Heart right ventricle (tissue), 16 donors: ENCODE results near the gene PRODH2. TPM values are rescaled to one million over a fixed set of nuclear protein-coding genes. Genes with fewer than 3 reads are reported as not detected.

Source experiments
- ATAC-seq, 8 donors: fragments of 200-7000 bp; cut with Tn5 transposase; one replicate each; pipeline ENCODE4 v1.9.1; 2020; ENCODE audit warnings: mild to moderate bottlenecking in 8 of 8, moderate library complexity in 8 of 8, moderate number of reproducible peaks in 1 of 8
- DNase-seq, 2 donors: peaks; one replicate each; pipeline ENCODE4 v3.0.0-alpha.2; 2020
- H3K27ac ChIP-seq, 10 donors: fragments of 200-600 bp; sonication (generic) in 2 of 10; one replicate each; pipeline versions ENCODE4 v1.5.0 to v1.8.0; 2020 to 2022; ENCODE audit warnings: mild to moderate bottlenecking in 3 of 10
- H3K27me3 ChIP-seq, 7 donors: fragments of 200-600 bp; one replicate each; pipeline ENCODE4 v1.8.0; 2021 to 2022; ENCODE audit warnings: mild to moderate bottlenecking in 2 of 7
- H3K36me3 ChIP-seq, 9 donors: fragments of 200-600 bp; sonication (generic) in 1 of 9; one replicate each; pipeline versions ENCODE4 v1.5.0 to v1.8.0; 2020 to 2022; ENCODE audit warnings: mild to moderate bottlenecking in 2 of 9
- H3K4me1 ChIP-seq, 9 donors: fragments of 200-600 bp; sonication (generic) in 1 of 9; one replicate each; pipeline versions ENCODE4 v1.5.0 to v1.8.0; 2020 to 2022; ENCODE audit warnings: mild to moderate bottlenecking in 4 of 9
- H3K4me3 ChIP-seq, 10 donors: fragments of 200-600 bp; sonication (generic) in 2 of 10; one replicate each; pipeline versions ENCODE4 v1.5.0 to v1.8.0; 2020 to 2022; ENCODE audit warnings: mild to moderate bottlenecking in 7 of 10, moderate library complexity in 2 of 10
- H3K9me3 ChIP-seq, 11 donors: fragments of 200-600 bp in 10 of 11; sonication (generic) in 2 of 11; one replicate each; pipeline versions ENCODE4 v1.5.0 to v1.8.0; 2013 to 2022; ENCODE audit warnings: mild to moderate bottlenecking in 2 of 11, control low read depth in 1 of 11, moderate library complexity in 1 of 11
- CTCF ChIP-seq, 9 donors: fragments of 200-600 bp; sonication (generic) in 2 of 9; IDR thresholded peaks; one replicate each; pipeline versions ENCODE4 v1.5.0 to v1.8.0; 2021 to 2022; ENCODE audit warnings: antibody characterized with exemption in 9 of 9, mild to moderate bottlenecking in 5 of 9, moderate library complexity in 1 of 9
- WGBS, 2 donors: extraction: QIAGEN DNeasy Blood & Tissue Kit; methylation state at CpG; one replicate each; pipeline ENCODE4 v1.1.7; 2013; ENCODE audit warnings: inconsistent platforms in 1 of 2; 5-methylcytosine and 5-hydroxymethylcytosine counted together
- intact Hi-C, 10 donors: fragments of 100-400 bp; cut with DNase I; formaldehyde crosslinking; loops; one replicate each; pipeline versions ENCODE4 v1.11.1 to v1.14.2; 2022
- polyA plus RNA-seq, 2 donors: library from polyadenylated mRNA; stranded (reverse); fragments of 200-250 nt; gene quantifications; one replicate each; pipeline ENCODE4 v1.2.3, GENCODE V29; 2013
- total RNA-seq, 10 donors: library from RNA; stranded (reverse); fragmentation: NEBNext Ultra II Directional in 3 of 10; extraction: Animal tissue kit (Norgen Biotek cat#: 25700) in 3 of 10; gene quantifications; one replicate each; pipeline versions ENCODE4 v1.2.1 to v1.2.4, GENCODE V29; 2021 to 2023
- donor health status: Arrhythmogenic right ventricular cardiomyopathy.
- donor health status: ischemic (EF 13 %, LVEDD 7.1; RV severe dilation, severe dysfunction).
- donor health status: healthy with polysubstance abuse.
- donor health status: DM: no; HTN: yes; CAD: no.
- donor health status: DM: no; HTN: no; CAD: no.
- donor health status: ischemic (EF 25% LVEDD 6.9; RV normal size, moderate dysfunction).
- donor health status: ischemic (EF 25% LVEDD 5.7; RV mildly dilated, moderate dysfunction).
- donor health status: healthy.
- donor health status: DM: yes; HTN: yes; CAD: no.
- donor health status: Ischemic cardiomyopathy.
- donor health status: ischemic (EF 35%, LVEDD 5.7; RV mildly dilated, moderate dysfunction).
- donor health status: nonischemic (EF 11% LVEDD 7.7; RV severe dilation, severe dysfunction).
- donor health status: DM: yes; HTN: yes; CAD: no.
- donor health status: PGD.
- donor health status: ischemic (EF 29% LVEDD 5.4; RV normal size, mild dysfunction).
- donor health status: nonischemic (EF 23%, LVEDD 6.1; RV moderate dilation, normal function).

The PRODH2 gene
- total and polyA plus RNA-seq, 12 donors, result not detected

GRCh38 chr19:35755131-35755549, 57.5 kb downstream of the PRODH2 start:
- Histone ChIP-seq H3K36me3 (peaks cover 0 to 36% (median 18%) of the 10 kb centered on the region in 9 donors), H3K4me3 (peak overlapping the region in 9 of 10 donors; percentile 71 to 99 (median 85)), H3K27ac (peak overlapping the region; percentile 88 to 99 (median 98)), H3K9me3 (no peaks in the 10 kb centered on the region), H3K4me1 (peaks cover 4 to 61% (median 40%) of the 10 kb centered on the region in 9 donors), H3K27me3 (peaks cover 0 to 15% (median 0%) of the 10 kb centered on the region in 7 donors)
- TF ChIP-seq CTCF (IDR thresholded peaks at IDR 0.05), result no peak
- WGBS, 2 donors, result 33 to 39% methylated on average over 11 to 17 of the region's 17 CpGs
- ATAC-seq, result peak in 2 of 8 donors; percentile 2 to 27
- intact Hi-C loops, result loop anchor here in 1 of 10 donors (5.0 kb wide), 1 partner anchor 177 kb away; no protein-coding TSS in a partner anchor
- no peak for DNase-seq

GRCh38 chr19:35754370-35755130, 58.1 kb downstream of the PRODH2 start:
- Histone ChIP-seq H3K27ac (peak overlapping the region; percentile 88 to 99 (median 98)), H3K4me3 (peak overlapping the region in 4 of 10 donors; percentile 71 to 89 (median 86)), H3K27me3 (peaks cover 0 to 15% (median 0%) of the 10 kb centered on the region in 7 donors), H3K4me1 (peaks cover 4 to 67% (median 42%) of the 10 kb centered on the region in 9 donors), H3K36me3 (peaks cover 0 to 32% (median 18%) of the 10 kb centered on the region in 9 donors), H3K9me3 (no peaks in the 10 kb centered on the region)
- no peak for TF ChIP-seq CTCF (IDR thresholded peaks at IDR 0.05)
- intact Hi-C loops, result loop anchor here in 2 of 10 donors (5.0 kb wide), 2 partner anchors 37 to 178 kb away; partner anchors contain the start of gene KMT2B (in 1 of the 2)
- no peak for ATAC-seq
- DNase-seq, result no peak
- 81 to 84% methylated on average over 13 of the region's 13 CpGs for WGBS, 2 donors

GRCh38 chr19:35753634-35754369, 58.8 kb downstream of the PRODH2 start:
- Histone ChIP-seq H3K27ac (peak overlapping the region in 6 of 10 donors; percentile 96 to 99 (median 99)), H3K4me3 (no peak overlapping the region), H3K4me1 (peaks cover 8 to 69% (median 42%) of the 10 kb centered on the region in 9 donors), H3K9me3 (no peaks in the 10 kb centered on the region), H3K27me3 (peaks cover 0 to 15% (median 0%) of the 10 kb centered on the region in 7 donors), H3K36me3 (peaks cover 0 to 32% (median 18%) of the 10 kb centered on the region in 9 donors)
- TF ChIP-seq CTCF (IDR thresholded peaks at IDR 0.05), result no peak
- DNase-seq (no peak), ATAC-seq (no peak)
- intact Hi-C loops, result loop anchor here in 1 of 10 donors (5.0 kb wide), 1 partner anchor 37 kb away; the partner anchor contains the start of gene KMT2B
- 87 to 93% methylated on average over 20 of the region's 20 CpGs for WGBS, 2 donors
